Keratinocyte (primary cell): ENCODE measurements around the gene HNRNPA2B1. TPM values are rescaled to one million over a fixed set of nuclear protein-coding genes. Genes with fewer than 3 reads are reported as not detected.

ENCODE experiments used
- DNase-seq: peaks from one replicate; pipeline ENCODE4 v3.0.0-alpha.2; 2011; ENCODE audit warnings: low read depth, missing footprints, low spot score
- FAIRE-seq: peaks from 2 replicates; lab custom pipeline; 2011; peaks lifted over from hg19 to GRCh38; lab: Jason Lieb, UNC
- H2AFZ ChIP-seq: 2 replicates; pipeline ENCODE4 v1.6.0; 2012; ENCODE audit warnings: low read length, control low read depth, inconsistent platforms; ENCODE audit not compliant: control insufficient read depth
- H3K27ac ChIP-seq: 2 replicates; pipeline ENCODE4 v1.5.1; 2011; ENCODE audit warnings: low read length; ENCODE audit not compliant: control insufficient read depth, insufficient read depth
- H3K27me3 ChIP-seq: 3 replicates; pipeline ENCODE4 v1.6.0; 2011; ENCODE audit warnings: low read length; ENCODE audit not compliant: control insufficient read depth, insufficient read depth; ENCODE audit errors: extremely low read depth
- H3K36me3 ChIP-seq, 2 experiments: 2 replicates in 1 of 2; 3 replicates in 1 of 2; pipeline ENCODE4 v1.5.1; 2011; ENCODE audit warnings: low read length in 2 of 2, mild to moderate bottlenecking in 1 of 2; ENCODE audit not compliant: control insufficient read depth in 2 of 2, insufficient read depth in 2 of 2; ENCODE audit errors: extremely low read depth in 1 of 2
- H3K4me1 ChIP-seq: 3 replicates; pipeline ENCODE4 v1.5.1; 2011; ENCODE audit warnings: low read length; ENCODE audit not compliant: control insufficient read depth, insufficient read depth; ENCODE audit errors: extremely low read depth
- H3K4me2 ChIP-seq: 3 replicates; pipeline ENCODE4 v1.6.0; 2011; ENCODE audit warnings: low read depth, low read length; ENCODE audit not compliant: control insufficient read depth, insufficient read depth; ENCODE audit errors: extremely low read depth
- H3K4me3 ChIP-seq, 3 experiments: fragments of 200-600 bp in 1 of 3; sonication (generic) in 1 of 3; 2 replicates in 2 of 3; 3 replicates in 1 of 3; pipeline ENCODE4 v1.5.1; 2011 to 2016; ENCODE audit warnings: low read length in 3 of 3, mild to moderate bottlenecking in 3 of 3, control low read depth in 2 of 3, inconsistent platforms in 1 of 3, low read depth in 1 of 3, mixed read lengths in 1 of 3, mixed run types in 1 of 3, moderate library complexity in 1 of 3; ENCODE audit not compliant: control insufficient read depth in 2 of 3, insufficient read depth in 2 of 3; ENCODE audit errors: extremely low read depth in 1 of 3
- H3K79me2 ChIP-seq: 2 replicates; pipeline ENCODE4 v1.6.0; 2012; ENCODE audit warnings: low read length; ENCODE audit not compliant: control insufficient read depth, insufficient read depth
- H3K9ac ChIP-seq: 3 replicates; pipeline ENCODE4 v1.6.0; 2011; ENCODE audit warnings: low read length; ENCODE audit not compliant: control insufficient read depth, insufficient read depth; ENCODE audit errors: extremely low read depth
- H3K9me1 ChIP-seq: 3 replicates; pipeline ENCODE4 v1.6.0; 2011; ENCODE audit warnings: low read length; ENCODE audit not compliant: control insufficient read depth, insufficient read depth; ENCODE audit errors: extremely low read depth
- H3K9me3 ChIP-seq: 2 replicates; pipeline ENCODE4 v1.5.1; 2012; ENCODE audit warnings: low read depth, low read length; ENCODE audit not compliant: control insufficient read depth
- H4K20me1 ChIP-seq: 3 replicates; pipeline ENCODE4 v1.6.0; 2011; ENCODE audit warnings: low read length; ENCODE audit not compliant: control insufficient read depth, insufficient read depth; ENCODE audit errors: extremely low read depth
- EZH2 ChIP-seq: IDR thresholded peaks from one replicate; pipeline ENCODE4 v1.6.1; 2012; ENCODE audit warnings: inconsistent platforms, mild to moderate bottlenecking, low read length, moderate library complexity
- dilution Hi-C: fragments of 300-500 bp; cut with MboI; formaldehyde crosslinking; loops from one replicate; pipeline ENCODE4 v1.7.0; 2020; ENCODE audit warnings: low sequenced_read_pairs; ENCODE audit not compliant: extremely low pct_ligation_motif_present
- polyA plus RNA-seq, 5 experiments: library from polyadenylated mRNA; depleted of rRNA in 3 of 5; stranded (reverse) in 3 of 5; stranded (forward) in 1 of 5; unstranded in 1 of 5; fragments of >200 nt; gene quantifications; 1 replicate in 1 of 5; 2 replicates in 3 of 5; 3 replicates in 1 of 5; pipeline versions ENCODE4 v1.2.1 to v1.2.3, GENCODE V29; 2011 to 2012; ENCODE audit warnings: missing spikeins in 2 of 5, low read depth in 1 of 5, low replicate concordance in 1 of 5
- TF ChIP-seq, protein P1 (sequence below), 3 experiments: IDR thresholded peaks in 1 of 3; conservative IDR thresholded peaks in 1 of 3; optimal IDR thresholded peaks in 1 of 3; 2 replicates in 2 of 3; 3 replicates in 1 of 3; pipeline versions ENCODE3 to v1.5.1; 2011; ENCODE audit warnings: low read length in 3 of 3, mild to moderate bottlenecking in 3 of 3, moderate library complexity in 2 of 3, control low read depth in 1 of 3, inconsistent platforms in 1 of 3; ENCODE audit not compliant: insufficient read depth in 2 of 3; ENCODE audit errors: extremely low read depth in 1 of 3

The HNRNPA2B1 gene
- polyA plus RNA-seq, 1 donor (not counting 4 experiments of a cell fraction or from before 2014, with no cell fraction given): 511 TPM

DNA sequence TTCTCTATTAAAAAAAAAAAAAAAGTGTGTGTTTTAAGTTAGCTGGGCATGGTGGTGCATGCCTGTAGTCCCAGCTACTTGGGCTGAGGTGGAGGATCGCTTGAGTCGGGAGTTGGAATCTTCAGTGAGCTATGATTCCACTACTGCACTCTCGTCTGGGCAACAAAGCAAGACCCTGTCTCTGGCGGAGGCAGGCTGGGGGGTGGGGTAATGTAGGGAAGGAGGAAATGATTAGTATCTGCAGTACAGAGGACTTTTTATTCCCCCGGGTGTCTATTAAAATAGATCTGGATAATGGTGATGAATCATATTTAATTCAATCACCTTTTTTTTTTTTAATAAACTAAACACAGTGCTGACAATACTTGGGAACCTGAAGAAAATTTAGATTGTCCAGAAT, 7.5 kb upstream of the HNRNPA2B1 start:
- TF ChIP-seq EZH2: no peak
- TF ChIP-seq, protein P1, sequence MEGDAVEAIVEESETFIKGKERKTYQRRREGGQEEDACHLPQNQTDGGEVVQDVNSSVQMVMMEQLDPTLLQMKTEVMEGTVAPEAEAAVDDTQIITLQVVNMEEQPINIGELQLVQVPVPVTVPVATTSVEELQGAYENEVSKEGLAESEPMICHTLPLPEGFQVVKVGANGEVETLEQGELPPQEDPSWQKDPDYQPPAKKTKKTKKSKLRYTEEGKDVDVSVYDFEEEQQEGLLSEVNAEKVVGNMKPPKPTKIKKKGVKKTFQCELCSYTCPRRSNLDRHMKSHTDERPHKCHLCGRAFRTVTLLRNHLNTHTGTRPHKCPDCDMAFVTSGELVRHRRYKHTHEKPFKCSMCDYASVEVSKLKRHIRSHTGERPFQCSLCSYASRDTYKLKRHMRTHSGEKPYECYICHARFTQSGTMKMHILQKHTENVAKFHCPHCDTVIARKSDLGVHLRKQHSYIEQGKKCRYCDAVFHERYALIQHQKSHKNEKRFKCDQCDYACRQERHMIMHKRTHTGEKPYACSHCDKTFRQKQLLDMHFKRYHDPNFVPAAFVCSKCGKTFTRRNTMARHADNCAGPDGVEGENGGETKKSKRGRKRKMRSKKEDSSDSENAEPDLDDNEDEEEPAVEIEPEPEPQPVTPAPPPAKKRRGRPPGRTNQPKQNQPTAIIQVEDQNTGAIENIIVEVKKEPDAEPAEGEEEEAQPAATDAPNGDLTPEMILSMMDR (optimal IDR thresholded peaks at IDR 0.05 in 1 of 3, IDR thresholded peaks at IDR 0.05 in 1 of 3, conservative IDR thresholded peaks at IDR 0.05 in 1 of 3; ENCODE audit: extremely low read depth in 1 of 3, insufficient read depth in 2 of 3, low read length in 3 of 3): no peak
- Histone ChIP-seq H3K9ac (no peak overlapping the region), H3K27me3 (no peaks in the 10 kb centered on the region), H3K27ac (no peak overlapping the region), H3K9me1 (no peaks in the 10 kb centered on the region), H3K36me3 (peaks cover 21 to 29% of the 10 kb centered on the region in 2 experiments), H2AFZ (no peak overlapping the region), H3K9me3 (no peaks in the 10 kb centered on the region), H3K4me2 (no peak overlapping the region), H3K4me3 (no peak overlapping the region), H4K20me1 (peaks cover 9% of the 10 kb centered on the region), H3K79me2 (peaks cover 63% of the 10 kb centered on the region), H3K4me1 (peaks cover 9% of the 10 kb centered on the region)
- no peak for DNase-seq
- dilution Hi-C loops: no loop called here
- FAIRE-seq: no peak

DNA sequence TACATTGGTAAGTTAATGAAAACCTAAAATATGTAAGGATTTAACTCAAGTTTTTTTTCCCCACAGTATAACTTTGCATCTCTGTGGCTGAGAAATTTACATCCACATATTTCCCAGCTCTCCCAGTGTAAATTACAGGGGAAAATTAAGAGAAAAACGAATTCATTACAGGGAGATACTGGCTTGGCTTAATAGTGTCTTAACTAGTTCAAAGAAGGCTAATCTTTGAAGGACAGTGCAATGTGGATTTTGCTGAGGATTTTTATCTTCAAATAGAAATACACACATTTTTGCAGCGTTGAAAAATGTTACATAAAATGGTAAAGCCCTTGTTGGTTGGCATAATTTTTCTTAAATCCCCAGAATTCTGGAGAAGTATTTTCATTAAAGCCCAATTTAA, 2.5 kb upstream of the HNRNPA2B1 start:
- peaks cover 25% of the 10 kb centered on the region for H4K20me1 ChIP-seq
- FAIRE-seq (no peak), DNase-seq (no peak)
- H3K27ac ChIP-seq: peak overlapping the region; percentile 94
- H3K79me2 ChIP-seq: peaks cover 90% of the 10 kb centered on the region
- H3K4me2 ChIP-seq: peak overlapping the region; percentile 87
- H3K4me3 ChIP-seq: peak overlapping the region; percentile 94 to 100 (median 95)
- H3K9me3 ChIP-seq: no peaks in the 10 kb centered on the region
- dilution Hi-C loops: no loop called here
- no peaks in the 10 kb centered on the region for H3K27me3 ChIP-seq
- no peak overlapping the region for H2AFZ ChIP-seq
- TF ChIP-seq, protein P1 (optimal IDR thresholded peaks at IDR 0.05 in 1 of 3, IDR thresholded peaks at IDR 0.05 in 1 of 3, conservative IDR thresholded peaks at IDR 0.05 in 1 of 3; ENCODE audit: extremely low read depth in 1 of 3, insufficient read depth in 2 of 3, low read length in 3 of 3): no peak
- TF ChIP-seq EZH2: no peak
- H3K9ac ChIP-seq: peak overlapping the region; percentile 100
- peaks cover 9 to 25% of the 10 kb centered on the region in 2 experiments for H3K36me3 ChIP-seq
- H3K9me1 ChIP-seq: no peaks in the 10 kb centered on the region
- H3K4me1 ChIP-seq: peaks cover 9% of the 10 kb centered on the region
